GM21717 (cell line): ENCODE measurements around the gene STN1.
"Not testable (repeated sequence)": the region's sequence is repeated elsewhere in the genome, so short reads cannot be mapped to it uniquely, and the experiment has no call there.

ENCODE experiments used
- ATAC-seq: cut with Tn5 transposase; IDR thresholded peaks from one replicate; pipeline ENCODE4 v1.9.1; 2021; ENCODE audit warnings: mild to moderate bottlenecking, moderate library complexity; ENCODE audit not compliant: unreplicated experiment

The STN1 gene

DNA sequence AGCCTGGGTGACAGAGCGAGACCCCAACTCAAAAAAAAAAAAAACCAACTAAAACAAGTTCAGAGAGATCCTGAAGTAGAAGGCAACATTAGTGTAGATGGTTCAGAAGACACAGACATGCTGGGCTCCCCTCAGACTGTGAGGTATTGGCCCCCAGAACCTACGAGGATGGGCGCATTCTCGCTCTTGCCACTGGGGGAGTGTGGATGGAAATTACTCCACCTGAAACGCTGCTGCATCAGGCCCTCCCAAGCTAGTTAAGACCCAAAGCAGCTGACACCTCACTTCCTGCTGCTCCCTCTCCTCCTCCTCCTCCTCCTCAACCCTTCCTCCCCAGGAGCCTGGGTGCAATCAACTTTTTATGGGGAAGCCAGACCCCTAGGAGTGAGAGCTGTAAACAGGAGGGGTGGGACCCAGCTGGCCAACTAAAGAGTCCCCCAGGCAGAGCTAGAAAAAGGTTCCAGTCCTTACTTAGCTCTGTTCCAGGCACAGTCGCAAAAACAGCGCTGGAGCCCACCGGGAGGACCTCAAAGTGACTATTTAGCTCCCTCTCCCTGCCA is 70.0 kb downstream of the STN1 start:
- ATAC-seq = no peak

DNA sequence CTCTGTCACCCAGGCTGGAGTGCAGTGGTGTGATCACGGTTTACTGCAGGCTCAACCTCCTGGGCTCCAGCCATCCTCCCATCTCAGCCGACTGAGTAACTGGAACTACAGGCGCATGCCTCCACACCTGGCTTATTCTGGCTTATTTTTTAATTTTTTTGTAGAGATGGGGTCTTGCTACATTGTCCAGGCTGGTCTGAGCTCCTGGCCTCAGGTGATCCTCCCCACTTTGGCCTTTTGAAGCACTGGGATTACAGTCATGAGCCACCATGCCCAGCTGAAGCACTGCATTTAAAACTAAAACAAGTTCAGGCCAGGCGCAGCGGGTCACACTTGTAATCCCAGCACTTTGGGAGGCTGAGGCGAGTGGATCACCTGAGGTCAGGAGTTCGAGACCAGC is 70.6 kb downstream of the STN1 start:
- no peak for ATAC-seq

DNA sequence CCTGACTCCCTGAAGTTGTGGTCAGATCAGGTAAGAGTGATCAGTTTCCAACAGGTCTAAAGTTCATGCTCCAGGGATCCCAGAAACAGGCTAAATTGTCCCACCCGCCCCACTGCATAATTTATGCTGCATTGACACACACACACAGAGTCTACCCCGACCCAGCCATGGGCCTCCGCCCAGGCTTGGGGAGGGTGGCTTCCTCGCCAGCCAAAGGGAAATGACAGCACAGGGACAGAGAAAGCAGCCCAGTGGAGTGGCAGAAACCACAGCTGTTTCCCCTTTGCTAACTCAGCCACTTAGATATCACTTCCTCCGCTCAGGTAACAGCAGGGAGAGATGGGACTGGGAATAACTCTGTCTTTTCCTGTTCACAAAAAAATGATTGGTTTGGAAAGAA is 72.0 kb downstream of the STN1 start:
- ATAC-seq = peak; percentile 65

DNA sequence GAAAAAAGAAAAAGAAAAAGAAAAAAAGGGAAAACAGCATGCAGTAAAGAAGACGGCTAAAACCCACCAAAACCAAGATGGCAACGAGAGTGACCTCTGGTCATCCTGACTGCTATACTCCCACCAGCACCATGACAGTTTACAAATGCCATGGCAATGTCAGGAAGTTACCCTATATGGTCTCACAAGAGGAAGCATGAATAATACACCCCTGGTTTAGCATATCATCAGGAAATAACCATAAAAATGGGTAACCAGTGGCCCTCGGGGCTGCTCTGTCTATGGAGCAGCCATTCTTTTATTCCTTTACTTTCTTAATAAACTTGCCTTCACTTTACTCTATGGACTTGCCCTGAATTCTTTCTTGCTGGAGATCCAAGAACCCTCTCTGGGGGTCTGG is 72.6 kb downstream of the STN1 start:
- not testable (repeated sequence) for ATAC-seq

DNA sequence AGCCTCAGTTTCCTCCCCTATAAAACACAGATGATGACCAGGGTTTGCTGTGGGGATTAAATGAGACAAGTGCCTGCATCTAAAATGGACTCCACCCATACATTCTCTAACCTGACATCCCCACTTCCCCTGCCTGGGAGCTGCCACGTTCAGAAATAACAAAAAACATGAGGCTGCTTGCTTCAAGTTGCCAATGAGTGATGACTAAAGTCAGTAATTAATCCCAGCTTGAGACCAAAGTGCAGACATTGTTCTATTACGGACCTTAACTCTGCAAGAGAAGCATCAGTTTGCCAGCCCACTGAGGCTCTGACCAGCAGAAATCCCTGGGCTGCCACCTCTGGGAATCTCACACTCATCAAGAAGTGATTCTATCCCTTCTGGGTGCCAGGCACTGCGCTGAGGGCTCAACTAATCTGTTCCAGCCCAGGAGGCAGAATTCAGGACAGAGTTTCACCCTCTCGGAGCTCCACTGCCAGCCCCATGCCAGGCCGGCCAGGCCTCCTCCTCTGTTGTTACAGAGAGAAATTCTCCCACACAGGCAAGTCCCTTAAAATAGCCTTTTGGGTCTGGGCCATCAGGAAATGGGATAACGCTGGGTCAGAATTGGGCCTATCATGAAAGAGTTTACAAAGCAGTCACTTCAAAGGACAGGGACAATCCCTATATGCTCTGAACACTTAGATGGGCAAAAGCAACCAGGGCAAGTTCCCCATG is 74.0 kb downstream of the STN1 start:
- no peak for ATAC-seq

DNA sequence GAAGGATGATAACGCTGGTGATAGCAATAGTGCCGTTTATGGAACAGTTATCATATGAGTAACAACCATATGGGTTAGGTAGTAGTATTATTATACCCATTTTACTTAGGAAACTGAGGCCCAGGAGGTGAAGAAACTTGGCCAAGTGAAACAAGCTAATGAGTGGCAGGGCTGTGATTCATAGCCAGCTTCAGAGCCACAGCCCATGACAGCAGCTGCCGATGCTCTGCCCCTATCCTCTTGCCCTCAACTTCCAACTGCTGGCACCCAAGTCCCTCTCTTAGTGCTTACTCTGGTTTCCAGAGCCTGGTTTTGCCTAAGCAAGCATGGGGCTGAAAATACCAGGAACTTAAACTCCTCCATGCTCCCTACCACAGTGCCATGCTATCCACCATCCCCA is 74.9 kb downstream of the STN1 start:
- ATAC-seq = no peak

DNA sequence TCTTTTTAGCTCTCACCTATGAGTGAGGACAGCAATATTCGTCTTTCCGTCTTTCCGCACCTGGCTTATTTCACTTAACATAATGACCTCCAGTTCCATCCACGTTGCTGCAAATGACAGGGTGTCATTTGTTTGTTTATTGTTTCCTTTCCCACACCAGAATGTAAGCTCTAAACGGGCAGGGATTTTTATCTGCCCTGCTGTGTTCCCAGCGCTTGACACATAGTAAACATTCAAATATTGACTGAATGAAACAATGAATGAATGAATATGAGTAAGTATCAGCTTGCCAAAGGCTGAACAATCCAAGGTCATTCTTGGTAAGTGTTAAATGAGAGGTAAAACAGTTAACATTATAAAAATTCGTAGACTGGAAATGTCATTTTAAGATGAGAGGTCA is 75.4 kb downstream of the STN1 start:
- ATAC-seq = no peak

DNA sequence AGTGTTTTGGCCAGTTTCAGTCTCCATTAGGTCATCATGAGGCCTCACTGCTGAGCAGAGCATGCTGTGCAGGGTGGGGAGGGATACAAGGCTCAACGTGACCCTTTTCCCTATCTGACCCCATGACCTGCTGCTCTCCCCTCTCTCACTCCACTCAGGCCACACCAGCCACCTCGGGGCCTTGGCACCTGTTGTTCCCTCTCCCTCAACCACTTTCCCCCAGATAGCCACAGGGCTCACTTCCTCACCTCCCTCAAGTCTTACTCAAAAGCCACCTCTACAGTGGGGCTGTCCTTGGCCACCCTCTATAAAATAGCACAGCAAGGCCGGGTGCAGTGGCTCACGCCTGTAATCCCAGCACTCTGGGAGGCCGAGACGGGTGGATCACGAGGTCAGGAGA is 76.5 kb downstream of the STN1 start:
- no peak for ATAC-seq

DNA sequence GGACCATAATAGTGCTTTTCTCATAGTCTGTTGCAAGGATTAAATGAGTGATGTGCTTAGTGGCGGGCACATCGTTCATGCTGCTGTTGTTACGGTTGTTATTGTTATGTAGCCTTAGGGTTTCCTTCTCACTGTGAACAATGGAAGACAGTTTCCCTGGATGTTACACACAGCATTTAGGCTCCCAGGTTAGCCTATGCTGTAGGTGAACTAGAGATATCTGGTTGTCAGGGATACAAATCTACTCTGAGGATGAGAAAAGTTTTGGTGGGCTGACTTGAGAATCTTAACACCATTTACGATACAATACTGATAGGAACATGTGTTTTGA is 77.3 kb downstream of the STN1 start:
- ATAC-seq = no peak

DNA sequence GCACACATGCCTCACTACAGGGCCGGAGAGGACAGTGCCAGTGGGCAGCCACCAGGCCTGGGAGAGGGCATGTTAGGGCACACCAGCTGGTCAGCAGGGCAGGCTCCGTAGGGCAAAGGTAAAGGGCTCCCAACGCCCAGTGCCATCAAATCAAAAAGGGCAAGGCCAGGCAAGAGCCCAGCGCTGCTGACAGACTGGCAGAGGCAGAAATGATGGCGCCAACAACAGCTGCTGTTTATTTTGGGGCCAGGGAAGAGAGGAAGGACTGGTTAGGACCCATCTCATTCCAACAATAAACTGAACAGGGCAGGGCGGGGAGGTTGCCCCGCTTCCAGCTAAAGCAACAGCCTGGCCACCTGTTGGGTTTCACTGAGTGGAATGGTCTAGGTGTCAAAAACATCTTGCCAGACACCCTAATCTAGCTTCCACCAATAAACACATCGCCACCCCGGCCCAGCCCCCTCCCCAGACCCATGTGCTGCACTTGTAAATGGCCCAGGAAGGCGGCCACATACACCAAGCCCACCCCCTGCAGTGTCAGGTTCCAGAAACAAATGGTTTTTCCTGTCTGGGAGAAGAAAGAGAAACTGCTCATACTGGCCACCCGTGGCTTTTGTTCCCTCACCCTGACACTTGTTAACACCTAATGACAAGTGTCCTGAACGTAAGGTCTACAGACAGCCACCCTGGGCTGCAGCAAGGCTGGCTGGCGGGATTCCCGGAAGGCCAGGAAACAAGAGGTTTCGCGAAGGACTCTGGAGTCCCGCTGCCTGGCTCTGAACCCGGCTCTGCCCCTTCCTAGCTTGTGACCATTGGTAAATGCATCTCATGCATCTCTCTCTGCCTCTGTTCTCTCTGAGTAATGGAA is 77.9 kb downstream of the STN1 start:
- ATAC-seq = no peak

DNA sequence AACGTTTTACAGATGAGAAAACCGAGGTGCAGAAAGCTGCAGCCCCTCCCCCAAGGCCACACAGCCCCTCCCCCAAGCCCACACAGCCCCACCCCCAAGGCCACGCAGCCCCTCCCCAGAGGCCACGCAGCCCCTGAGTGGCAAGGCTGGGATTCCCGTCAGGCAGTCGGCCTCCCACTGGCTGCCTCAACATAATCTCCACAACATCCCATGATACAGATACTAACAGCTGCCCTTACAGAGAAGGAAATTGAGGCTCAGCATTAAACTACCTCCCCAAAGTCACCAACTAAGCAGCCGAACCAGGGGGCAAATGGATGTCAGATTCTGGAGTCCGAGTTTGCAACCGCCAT is 78.5 kb downstream of the STN1 start:
- ATAC-seq = no peak

DNA sequence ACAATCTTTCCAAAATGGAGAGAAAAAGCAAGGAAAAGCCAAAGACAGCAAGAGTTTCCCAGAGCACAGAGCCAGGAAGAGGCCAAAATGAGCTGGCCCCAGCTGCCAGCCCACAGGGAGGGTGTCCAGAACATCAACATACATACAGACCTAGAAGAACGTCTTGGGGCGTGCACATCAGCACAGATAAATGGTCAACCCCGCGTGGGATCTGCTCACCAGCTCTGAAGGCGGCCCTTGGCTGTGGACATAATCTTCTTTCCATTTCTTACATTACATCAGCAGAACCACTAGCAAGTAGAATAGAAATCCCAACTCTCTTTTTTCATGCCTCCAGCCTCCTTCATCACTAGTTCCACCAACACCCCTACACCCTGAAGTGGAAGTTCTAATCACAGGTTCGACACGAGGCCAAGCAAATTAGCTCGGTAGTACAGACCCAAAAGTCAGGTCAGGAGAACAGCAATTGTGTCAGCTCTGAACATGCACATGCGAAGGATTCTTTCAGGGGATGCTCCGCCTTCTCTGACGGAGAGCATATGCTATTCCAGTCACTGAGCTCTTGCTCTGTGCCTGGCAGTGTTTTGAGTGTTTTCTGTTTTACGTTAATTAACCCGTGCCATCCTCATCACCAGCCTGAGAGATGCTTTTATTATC is 79.0 kb downstream of the STN1 start:
- no peak for ATAC-seq

DNA sequence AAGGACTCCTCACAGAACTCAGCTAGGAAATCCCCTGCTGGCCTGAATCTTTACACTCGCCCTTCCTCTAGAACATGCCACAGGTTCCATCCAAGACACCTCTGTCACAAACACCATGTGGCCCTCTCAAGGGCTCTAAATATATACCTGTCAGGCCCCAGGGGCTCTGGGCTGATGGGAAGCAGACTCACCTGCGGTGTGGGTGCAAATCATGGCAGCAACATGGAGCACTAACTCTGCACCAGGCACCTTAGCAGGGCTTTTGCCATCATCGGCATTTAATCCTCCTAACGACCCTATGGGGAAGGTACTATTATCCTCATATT is 80.0 kb downstream of the STN1 start:
- no peak for ATAC-seq

DNA sequence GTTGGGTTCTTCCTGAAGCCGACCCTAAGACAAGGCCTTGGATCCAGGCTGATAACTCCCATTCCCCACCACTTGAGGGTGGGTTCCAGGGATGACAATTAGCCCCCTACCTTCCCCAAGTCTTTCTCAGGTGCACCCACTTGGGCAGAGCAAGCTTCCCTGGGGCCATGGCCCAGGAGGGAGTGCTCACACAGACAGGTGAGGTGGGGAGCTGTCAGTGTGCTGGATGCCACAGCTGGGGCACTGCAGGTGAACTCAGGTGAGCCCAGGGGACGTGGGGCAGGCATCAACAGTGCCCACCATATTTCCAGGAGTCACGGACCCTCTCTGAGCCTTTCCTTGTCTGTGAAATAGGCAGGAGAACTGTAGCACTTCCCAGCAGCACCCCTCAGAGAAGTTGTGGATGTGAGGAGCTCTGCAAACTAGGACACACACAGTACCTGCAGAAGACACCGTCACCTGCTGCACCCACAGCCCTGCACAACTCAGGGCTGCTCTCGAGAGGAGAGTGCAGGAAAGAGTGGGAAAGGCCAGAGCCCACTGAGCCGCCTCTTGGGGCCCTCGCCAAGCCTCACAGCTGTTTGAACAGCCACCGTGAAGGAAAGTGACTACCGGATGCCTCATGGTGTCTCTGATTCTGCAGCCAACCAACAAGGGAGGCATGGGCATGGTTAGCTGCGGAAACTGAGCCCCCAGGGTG is 80.5 kb downstream of the STN1 start:
- ATAC-seq = no peak

DNA sequence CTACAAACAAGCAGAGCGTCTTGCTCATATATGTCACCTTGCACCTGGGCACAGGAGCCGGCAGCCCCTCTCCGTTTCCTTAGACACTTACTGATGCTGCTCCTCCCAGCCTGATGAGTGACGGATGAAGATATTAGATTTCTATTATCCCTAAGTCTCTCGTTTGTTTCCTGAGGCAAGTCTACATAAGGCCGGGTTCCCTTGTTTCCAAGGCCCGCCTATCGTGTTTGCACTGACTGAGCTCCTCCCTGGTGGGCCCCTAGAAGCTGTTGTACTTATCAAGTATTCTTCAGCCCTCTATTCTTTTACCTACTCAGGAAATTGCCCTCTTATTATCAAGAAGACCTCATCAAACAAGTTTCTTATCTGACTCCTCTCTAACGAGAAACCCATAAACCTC is 81.1 kb downstream of the STN1 start:
- ATAC-seq = no peak

DNA sequence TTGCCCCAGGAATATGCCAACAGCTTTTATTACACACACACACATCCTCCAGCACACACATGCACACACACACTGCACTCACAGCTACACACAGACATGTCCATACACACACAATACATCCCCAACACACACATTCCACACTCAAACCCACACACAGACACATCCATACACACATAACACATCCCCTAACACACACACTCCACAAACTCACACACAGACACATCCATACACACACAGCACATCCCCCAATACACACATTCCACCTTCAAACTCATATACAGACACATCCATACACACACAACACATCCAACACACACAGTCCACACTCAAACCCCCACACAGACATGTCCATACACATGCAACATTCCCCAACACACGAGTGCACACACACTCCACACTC is 81.7 kb downstream of the STN1 start:
- ATAC-seq = no peak

DNA sequence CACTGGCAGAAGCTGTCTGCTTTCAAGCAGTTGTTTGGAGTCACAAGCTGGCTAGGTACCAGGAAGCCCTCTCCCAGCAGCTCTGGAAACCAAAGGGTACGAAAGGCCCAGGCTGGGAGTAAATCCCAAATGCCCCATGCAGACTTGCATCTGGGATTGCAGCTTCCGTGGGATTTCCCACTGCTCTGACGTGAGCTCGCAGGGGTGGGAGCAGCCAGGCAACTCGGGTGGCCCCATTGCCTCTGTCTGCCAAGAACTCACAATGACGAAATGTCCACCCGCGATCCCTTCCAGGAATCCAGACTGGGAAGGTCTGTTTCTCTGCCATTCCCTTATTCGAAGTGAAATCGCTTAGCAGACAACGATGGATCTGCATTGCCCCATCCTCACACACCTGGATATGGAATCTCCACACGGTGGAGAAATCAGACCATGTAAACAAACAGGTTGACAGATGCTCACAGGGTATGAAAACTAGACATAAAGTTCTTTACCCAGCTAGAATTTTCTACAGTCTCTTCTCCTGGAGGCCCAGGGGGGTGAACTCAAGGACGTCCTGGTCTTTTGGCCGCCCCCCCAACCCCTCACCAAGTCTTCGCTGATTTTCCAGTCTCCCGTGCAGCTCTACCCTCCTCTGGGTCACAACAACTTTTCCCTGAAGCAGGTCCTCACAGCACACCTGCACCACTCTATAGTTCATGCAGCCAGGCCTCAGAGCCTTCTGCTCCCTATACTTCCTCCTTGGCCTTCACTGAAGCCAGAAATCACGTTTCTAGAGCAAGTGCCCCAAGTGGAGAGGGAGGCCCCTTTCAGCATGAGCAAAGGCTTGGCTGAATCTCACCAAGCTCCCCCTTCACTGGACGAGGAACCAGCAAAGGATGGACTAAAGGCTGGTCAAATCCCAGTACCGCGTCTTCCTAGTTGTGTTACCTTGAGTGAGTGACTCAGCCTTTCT is 82.6 kb downstream of the STN1 start:
- ATAC-seq = no peak

DNA sequence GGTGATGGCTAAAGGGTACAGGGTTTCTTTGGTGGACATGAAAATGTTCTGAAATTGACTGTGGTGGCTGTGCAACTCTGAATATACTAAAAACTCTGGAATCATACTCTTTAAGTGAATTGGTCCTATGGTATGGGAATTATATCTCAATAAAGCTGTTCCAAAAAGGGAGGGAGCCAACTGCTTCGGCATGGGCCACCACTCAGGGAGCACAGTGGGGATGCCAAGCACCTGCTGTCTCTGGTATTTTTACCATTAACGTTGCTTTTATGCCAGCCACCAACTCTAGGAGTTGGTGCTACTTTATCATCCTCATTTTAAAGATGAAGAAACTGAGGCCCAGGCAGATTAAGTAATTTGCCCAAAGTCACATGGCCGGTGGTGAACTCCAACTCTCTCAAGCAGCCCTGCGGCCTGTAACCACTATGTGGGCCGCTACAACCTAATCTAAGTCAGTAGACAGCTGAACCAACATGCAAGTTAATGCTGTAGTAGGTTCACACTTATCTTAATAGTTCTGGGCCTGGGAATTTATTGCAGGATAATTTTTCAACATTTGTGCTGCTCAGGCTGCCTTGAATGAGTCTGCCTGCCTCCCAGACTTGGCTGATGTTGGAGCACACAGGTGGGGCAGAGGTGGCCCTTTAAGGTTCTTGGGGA is 83.4 kb downstream of the STN1 start:
- ATAC-seq = no peak

DNA sequence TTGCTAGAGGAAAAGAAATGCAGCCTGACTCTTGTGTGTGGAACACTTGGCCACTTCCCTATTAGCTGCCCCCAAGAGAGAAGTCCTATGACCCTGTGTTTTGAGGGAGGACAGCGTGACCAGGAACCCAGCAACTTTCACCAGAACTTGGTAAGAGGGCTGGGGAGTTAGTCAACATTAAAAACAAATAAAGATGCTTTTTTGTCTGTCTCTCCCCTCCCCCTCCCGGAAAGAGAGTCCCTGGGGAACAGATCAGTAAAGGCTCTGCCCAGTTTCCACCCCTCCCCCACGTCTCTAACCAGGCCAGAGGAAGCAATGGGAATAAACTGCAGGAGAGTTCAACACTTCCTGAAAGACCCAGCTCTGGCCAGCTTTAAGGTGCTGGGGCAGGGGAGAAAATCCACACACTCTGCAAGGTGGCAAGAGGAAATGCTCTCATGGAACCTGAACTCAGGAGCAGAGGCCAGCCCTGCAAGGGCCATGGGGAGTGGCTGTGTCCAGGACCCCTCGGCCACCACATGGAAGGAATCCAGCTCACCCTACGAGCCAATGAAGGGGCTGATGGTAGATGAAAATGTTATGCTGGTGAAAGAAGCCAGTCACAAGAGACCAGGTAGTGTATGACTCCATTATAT is 84.1 kb downstream of the STN1 start:
- no peak for ATAC-seq
